RCC 7860 (cell line): Measurements from ENCODE around the gene DNM1.
"Not testable (repeated sequence)": the region's sequence is repeated elsewhere in the genome, so short reads cannot be mapped to it uniquely, and the experiment has no call there.

Experiments
- DNase-seq: peaks from one replicate; pipeline ENCODE4 v3.0.0-alpha.2; 2015; ENCODE audit warnings: low spot score
- FAIRE-seq: peaks from 2 replicates; lab custom pipeline; 2012; peaks lifted over from hg19 to GRCh38; lab: Jason Lieb, UNC

The DNM1 gene

DNA sequence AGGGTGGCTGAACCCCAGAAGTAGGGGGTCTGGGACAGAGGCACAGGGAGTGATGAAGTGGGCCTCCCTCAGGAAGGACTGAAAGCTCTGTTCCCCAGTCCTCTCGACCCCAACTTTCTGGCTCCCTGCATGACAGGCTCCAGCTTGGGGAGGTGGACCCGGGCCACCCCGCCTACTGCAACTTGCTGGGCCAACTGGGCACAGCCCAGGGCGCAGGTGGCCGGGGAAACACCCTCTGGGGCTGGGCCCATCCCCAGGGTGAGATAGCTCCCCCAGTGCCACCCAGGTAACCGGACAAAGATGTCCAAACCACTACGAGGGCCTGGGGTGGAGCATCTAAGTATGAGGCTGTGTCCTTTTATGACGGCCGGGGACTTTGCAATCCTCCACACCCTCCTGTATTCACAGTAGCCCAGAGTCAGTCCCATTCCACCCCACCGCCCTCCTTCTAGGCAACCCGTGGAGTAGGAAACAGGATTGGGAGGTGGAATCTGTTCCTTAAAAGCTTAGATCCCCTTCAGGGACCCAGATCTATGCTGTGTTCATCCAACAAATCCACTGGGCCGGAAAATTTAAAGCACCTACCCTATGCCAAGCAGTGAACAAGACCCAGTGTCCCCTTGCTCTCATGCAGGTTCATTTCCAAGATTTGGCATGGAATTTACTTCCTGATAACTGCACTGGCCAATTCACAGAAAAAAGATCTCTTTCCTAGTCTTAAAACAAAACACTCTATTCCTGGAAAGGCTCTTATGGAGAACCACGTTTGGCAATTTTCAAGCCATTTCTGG lies 19.9 kb downstream of the DNM1 start:
- no peak for FAIRE-seq

DNA sequence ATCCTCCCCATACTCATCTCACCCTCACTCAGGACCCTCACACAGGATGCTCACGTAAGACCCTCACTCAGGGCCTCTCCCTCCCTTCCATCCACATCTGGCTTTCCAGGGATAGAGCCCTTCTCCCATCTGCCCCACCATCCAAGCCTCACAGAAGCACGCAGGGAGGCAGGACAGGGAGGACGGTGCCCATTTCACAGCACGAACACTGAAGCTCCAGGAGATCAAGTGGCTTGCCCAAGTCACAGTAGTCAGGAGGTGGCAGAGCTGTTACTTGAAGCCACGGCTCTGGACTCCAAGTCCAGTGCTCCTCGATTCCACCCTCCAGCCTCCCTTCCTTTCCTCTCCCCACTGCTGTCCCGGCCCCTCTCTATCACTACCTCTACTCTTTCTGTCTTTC lies 21.7 kb downstream of the DNM1 start:
- DNase-seq, result no peak
- no peak for FAIRE-seq

More for the DNA sequence above, 19.9 kb downstream of the DNM1 start:
- no peak for DNase-seq

- FAIRE-seq (no peak), DNase-seq (no peak)
These were observed 22.7 kb downstream of the DNM1 start for GRCh38 chr9:128225770-128226411.

DNA sequence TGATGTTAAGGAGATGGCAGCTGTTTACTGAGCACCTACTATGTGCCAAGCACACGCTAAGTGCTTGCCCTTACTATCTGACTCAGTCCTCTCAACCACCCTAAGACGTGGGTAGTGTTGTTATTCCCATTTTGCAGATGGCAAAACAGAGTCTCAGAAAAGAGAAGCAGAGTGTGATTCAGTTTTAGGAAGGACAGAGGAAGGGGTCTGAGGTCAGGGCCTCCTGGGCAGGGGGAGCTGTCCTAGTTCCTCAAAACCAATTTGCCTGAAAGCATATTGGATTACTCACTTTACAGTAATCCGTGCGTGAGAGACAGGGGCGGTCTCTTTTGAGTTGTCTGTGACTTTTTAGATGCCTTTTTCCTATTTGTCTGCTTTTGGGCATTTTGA lies 23.2 kb downstream of the DNM1 start:
- no peak for FAIRE-seq

DNA sequence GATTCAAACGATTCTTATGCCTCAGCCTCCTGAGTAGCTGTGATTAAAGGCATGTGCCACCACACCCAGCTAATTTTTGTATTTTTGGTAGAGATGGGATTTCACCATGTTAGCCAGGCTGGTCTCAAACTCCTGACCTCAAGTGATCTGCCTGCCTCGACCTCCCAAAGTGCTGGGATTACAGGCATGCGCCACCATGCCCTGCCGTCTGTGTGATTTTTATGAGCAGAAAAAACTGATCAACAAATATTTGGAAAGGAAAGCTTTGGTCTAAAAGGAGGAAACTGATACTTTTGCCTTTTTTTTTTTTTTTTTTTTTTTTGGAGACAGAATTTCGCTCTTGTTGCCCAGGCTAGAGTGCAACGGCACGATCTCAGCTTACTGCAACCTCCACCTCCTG lies 27.7 kb downstream of the DNM1 start:
- not testable (repeated sequence) for DNase-seq, FAIRE-seq

More for the DNA sequence above, 23.2 kb downstream of the DNM1 start:
- no peak for DNase-seq

GRCh38 chr9:128231638-128232527 lies 28.7 kb downstream of the DNM1 start:
- DNase-seq (no peak), FAIRE-seq (no peak)

DNA sequence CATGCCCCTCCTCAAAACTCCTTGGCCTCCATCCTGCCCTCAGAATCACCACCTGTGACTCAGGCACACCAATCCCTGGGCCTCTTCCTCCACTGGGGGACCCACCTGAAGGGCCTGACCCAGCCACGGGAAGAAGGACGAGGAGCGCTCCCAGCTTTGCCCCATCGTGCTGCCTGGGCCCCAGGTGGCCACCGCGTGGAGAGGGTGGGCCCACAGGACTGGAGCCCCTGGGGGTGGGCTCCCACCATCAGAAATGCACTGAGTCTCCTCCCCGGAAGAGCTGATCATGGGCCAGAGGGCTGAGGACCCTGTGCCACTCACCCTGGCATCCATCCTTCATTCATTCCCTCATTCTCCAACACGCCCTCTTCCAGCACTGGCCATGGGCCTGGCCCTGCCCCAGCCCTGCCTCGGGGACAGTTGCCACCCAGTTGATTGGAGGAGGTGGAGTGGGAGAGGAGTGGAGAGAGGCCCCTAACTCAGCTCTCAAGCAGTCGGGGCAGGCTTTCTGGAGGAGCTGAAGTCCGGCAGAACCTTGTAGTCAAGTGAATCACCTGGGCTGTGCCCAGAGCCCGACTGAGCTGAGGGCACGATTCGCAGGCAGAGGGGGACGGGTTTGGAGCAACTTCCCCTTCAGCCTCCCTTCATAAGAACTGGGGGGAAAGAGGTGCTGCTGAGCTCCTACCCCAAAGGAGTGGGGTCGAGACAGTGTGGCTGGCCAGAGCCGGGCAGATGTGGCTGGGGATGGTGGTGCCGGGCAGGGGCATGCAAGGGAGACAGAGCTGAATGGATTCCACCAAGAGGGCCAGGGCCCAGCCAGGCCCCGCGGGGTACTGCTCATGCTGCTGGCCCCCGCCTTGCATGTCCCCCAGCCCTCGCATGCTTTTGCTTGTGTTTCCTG lies 29.6 kb downstream of the DNM1 start:
- no peak for DNase-seq
- no peak for FAIRE-seq

DNA sequence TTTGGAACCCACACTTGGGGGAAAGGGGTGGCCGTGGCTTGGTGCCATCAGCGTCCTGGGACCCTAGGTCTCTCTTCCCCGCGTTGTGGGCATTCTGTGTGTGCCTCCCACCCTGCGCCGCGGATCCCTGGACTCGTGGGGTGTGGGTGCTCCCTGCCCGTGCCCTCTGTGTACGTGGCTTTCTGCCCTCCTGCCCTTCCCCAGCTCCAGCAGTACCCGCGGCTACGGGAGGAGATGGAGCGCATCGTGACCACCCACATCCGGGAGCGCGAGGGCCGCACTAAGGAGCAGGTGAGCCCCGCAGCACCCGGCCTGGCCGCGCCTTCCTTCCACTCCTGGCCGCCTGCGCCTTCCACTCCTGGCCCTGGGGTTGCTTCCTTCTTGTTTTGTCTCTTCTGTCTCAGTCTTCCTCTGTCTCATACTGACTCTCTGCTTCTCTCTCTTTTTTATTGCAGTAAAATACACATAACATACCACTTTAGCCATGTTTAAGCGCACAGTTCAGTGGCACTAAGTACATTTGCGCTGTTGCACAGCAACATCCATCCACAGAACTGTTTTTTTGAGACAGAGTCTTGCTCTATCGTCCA lies 30.7 kb downstream of the DNM1 start:
- DNase-seq (no peak), FAIRE-seq (no peak)

- no peak for FAIRE-seq
- DNase-seq, result no peak
These were observed 38.9 kb downstream of the DNM1 start for GRCh38 chr9:128242124-128242523.

- DNase-seq, result no peak
- FAIRE-seq, result no peak
These were observed 39.6 kb downstream of the DNM1 start for GRCh38 chr9:128242828-128243214.

- FAIRE-seq (no peak), DNase-seq (no peak)
These were observed 40.2 kb downstream of the DNM1 start for GRCh38 chr9:128243215-128244018.

- FAIRE-seq (no peak), DNase-seq (no peak)
These were observed 41.1 kb downstream of the DNM1 start for GRCh38 chr9:128244091-128244836.

GRCh38 chr9:128244837-128245231 lies 41.7 kb downstream of the DNM1 start:
- no peak for FAIRE-seq

DNA sequence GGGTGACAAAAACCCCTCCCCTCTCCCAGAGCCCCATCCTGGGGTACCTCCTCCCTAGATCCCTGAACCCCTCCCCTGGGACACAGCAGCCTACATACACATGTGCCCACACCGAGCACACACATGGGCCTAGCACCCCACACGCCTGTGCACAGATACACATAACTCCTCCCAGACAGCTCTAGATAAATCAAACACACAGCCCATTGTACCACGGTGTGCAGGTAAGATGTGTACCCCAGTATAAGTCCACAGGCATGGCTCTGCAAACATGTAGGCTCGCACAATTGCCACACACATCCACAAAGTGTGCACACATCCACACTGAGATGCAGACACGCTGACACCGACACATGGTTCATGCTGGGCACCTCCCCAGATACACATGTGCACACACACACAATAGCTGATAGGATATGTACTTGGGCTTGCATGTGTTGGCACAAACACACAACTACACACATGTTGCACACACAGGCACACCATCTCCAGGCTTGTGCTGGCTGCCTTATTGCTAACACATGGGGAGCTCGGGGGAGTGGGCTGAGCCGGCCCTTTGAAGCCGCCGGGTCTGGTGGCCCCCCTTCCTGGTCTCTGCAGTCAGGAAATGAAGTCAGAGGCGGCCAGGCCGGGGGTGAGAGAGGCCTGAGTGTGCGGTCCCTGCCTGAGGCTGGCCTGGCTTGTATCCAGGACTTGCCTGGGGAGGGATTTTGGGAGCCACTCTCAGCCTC lies 42.4 kb downstream of the DNM1 start:
- DNase-seq, result no peak
- no peak for FAIRE-seq

More at GRCh38 chr9:128244837-128245231, 41.7 kb downstream of the DNM1 start:
- DNase-seq, result no peak

DNA sequence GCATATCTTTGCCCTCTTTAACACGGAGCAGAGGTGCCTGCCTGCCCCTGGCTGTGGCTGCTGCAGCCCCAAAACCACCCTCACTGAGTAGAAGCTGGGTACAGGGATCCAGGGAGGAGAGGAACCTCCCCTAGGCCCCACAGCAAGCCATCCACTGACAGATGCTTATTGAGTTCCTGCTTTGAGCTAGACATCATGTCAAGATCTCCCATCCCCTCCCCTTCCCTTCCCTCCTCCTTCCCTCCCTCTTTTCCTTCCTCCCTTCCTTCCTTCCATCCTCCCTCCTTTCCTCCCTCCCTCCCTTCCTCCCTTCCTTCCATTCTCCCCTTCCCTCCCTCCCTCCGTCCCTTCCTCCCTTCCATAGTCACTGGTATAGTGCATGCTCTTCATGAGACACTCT lies 43.3 kb downstream of the DNM1 start:
- no peak for FAIRE-seq
- DNase-seq, result no peak

- no peak for DNase-seq
- no peak for FAIRE-seq
These were observed 44.1 kb downstream of the DNM1 start for GRCh38 chr9:128247226-128247803.

GRCh38 chr9:128249558-128249907 lies 46.4 kb downstream of the DNM1 start:
- no peak for DNase-seq
- no peak for FAIRE-seq
